K562 (cell line): ENCODE data around the gene EHBP1. TPM values are rescaled to one million over a fixed set of nuclear protein-coding genes. Genes with fewer than 3 reads are reported as not detected.

Source experiments
- CXXC5 ChIP-seq: fragments of 250-450 bp; sonication (Bioruptor Pico); IDR thresholded peaks from 2 replicates; pipeline ENCODE4 v1.8.0; 2022; ENCODE audit warnings: inconsistent platforms, mild to moderate bottlenecking, moderate library complexity
- MED1 ChIP-seq: sonication (generic); formaldehyde crosslinking; IDR thresholded peaks from 2 replicates; pipeline ENCODE4 v1.8.1; 2023; ENCODE audit warnings: missing genetic modification reagents, borderline replicate concordance
- NBN ChIP-seq: fragments of 450-650 bp; IDR thresholded peaks from 2 replicates; pipeline ENCODE4 v1.6.1; 2016; ENCODE audit warnings: low read depth, mild to moderate bottlenecking
- OTX1 ChIP-seq: fragments of 450-650 bp; formaldehyde crosslinking; IDR thresholded peaks from 2 replicates; pipeline ENCODE4 v1.4.0; 2022; ENCODE audit warnings: mild to moderate bottlenecking
- PHB ChIP-seq: fragments of 250-450 bp; sonication (Bioruptor Pico); IDR thresholded peaks from 2 replicates; pipeline ENCODE4 v1.5.0; 2021
- ZBTB8A ChIP-seq: fragments of 450-650 bp; IDR thresholded peaks from 2 replicates; pipeline ENCODE4 v1.6.1; 2018; ENCODE audit warnings: mild to moderate bottlenecking, moderate library complexity; ENCODE audit not compliant: partially characterized antibody
- ZMIZ1 ChIP-seq, 2 experiments: fragments of 150-350 bp in 1 of 2; IDR thresholded peaks; 2 replicates each; pipeline ENCODE4 v1.6.1; 2012 to 2016; ENCODE audit warnings: low read depth in 2 of 2, low read length in 2 of 2, mild to moderate bottlenecking in 1 of 2, moderate library complexity in 1 of 2
- ZNF121 ChIP-seq: sonication (generic); formaldehyde crosslinking; conservative IDR thresholded peaks from 2 replicates; pipeline ENCODE4 v1.8.0; 2022; ENCODE audit warnings: missing genetic modification reagents
- ZNF780A ChIP-seq: fragments of 250-450 bp; sonication (Bioruptor Pico); IDR thresholded peaks from 2 replicates; pipeline ENCODE4 v1.5.0; 2021; ENCODE audit warnings: mild to moderate bottlenecking
- polyA plus RNA-seq, 8 experiments: library from polyadenylated mRNA; depleted of rRNA in 4 of 8; stranded (reverse) in 5 of 8; unstranded in 3 of 8; fragments of >200 nt; fragmentation: Nextera tagmentation in 2 of 8; fragmentation: Illumina TruSeq in 1 of 8; extraction: Ambion mirVana in 2 of 8; extraction: Trizol in 1 of 8; gene quantifications; 2 replicates each; pipeline versions ENCODE4 v1.2.1 to v1.2.3, GENCODE V29; 2011 to 2014; ENCODE audit warnings: inconsistent platforms in 1 of 8, missing spikeins in 1 of 8
- total RNA-seq, 7 experiments: library from RNA; depleted of rRNA in 6 of 7; stranded (reverse); fragments of >200 nt in 6 of 7; fragmentation: Illumina TruSeq in 2 of 7; extraction: Trizol in 2 of 7; gene quantifications; 2 replicates each; pipeline versions ENCODE4 v1.2.1 to v1.2.3, GENCODE V29; 2011 to 2021; ENCODE audit warnings: low replicate concordance in 1 of 7
- TF ChIP-seq, protein P1 (sequence below): sonication (generic); formaldehyde crosslinking; IDR thresholded peaks from 2 replicates; pipeline ENCODE4 v1.8.0; 2022; ENCODE audit warnings: missing genetic modification reagents, mild to moderate bottlenecking, moderate library complexity, borderline replicate concordance
- TF ChIP-seq, protein P2 (sequence below): fragments of 450-650 bp; formaldehyde crosslinking; IDR thresholded peaks from 2 replicates; pipeline ENCODE4 v1.4.0; 2022; ENCODE audit warnings: mild to moderate bottlenecking, moderate library complexity
- TF ChIP-seq, protein P3 (sequence below): sonication (generic); formaldehyde crosslinking; IDR thresholded peaks from 2 replicates; pipeline ENCODE4 v1.8.0; 2022; ENCODE audit warnings: mild to moderate bottlenecking, missing genetic modification reagents

EHBP1 gene
- total and polyA plus RNA-seq, 9 of the 15 experiments (the other 6 are each of a cell fraction or from before 2014, with no cell fraction given), result 8.9 to 26.6 (median 19.3) TPM

DNA sequence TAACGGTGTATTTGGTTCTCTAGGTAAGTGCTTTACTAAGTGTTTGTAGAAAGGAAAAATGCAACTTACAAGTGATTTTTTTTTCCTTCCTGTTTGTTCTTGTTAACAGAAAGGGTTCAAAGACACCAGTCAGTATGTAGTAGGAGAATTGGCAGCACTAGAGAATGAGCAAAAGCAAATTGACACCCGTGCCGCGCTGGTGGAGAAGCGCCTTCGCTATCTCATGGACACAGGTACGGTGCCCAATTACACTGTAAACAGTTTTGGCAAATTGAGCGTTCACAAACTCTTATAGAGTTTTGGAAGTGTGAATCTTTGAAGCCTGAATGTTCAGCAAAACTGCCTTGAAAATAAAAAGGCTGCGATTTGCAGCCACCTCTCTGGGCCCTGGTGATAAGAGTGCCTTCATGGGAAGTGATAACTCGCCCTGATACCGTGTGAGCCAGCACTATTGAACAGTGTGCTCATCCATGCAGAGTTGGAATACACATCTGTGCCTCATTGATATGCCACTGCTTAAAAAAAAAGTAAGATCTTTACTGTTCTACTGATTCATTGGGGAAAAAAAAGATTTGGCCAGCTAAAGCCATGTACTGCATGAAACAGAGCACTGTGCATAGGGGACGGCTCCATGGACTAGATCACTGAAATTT is 291.1 kb downstream of the EHBP1 start (continued):
- TF ChIP-seq, protein P1, sequence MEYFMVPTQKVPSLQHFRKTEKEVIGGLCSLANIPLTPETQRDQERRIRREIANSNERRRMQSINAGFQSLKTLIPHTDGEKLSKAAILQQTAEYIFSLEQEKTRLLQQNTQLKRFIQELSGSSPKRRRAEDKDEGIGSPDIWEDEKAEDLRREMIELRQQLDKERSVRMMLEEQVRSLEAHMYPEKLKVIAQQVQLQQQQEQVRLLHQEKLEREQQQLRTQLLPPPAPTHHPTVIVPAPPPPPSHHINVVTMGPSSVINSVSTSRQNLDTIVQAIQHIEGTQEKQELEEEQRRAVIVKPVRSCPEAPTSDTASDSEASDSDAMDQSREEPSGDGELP, result no peak
- TF ChIP-seq NBN, result 0 out of 2 replicates have a peak, but pooled peaks have one; percentile 26
- no peak for TF ChIP-seq ZNF121 (CRISPR knock-in tag)
- peak in 1 of 2 experiments; percentile 58; a peak in 1 of 4 replicates for TF ChIP-seq ZMIZ1 (IDR thresholded peaks at IDR 0.05; ENCODE audit: low read depth in 2 of 2, low read length in 2 of 2)
- TF ChIP-seq ZBTB8A, result no peak
- TF ChIP-seq, protein P2, sequence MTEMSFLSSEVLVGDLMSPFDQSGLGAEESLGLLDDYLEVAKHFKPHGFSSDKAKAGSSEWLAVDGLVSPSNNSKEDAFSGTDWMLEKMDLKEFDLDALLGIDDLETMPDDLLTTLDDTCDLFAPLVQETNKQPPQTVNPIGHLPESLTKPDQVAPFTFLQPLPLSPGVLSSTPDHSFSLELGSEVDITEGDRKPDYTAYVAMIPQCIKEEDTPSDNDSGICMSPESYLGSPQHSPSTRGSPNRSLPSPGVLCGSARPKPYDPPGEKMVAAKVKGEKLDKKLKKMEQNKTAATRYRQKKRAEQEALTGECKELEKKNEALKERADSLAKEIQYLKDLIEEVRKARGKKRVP, result no peak
- TF ChIP-seq CXXC5 (CRISPR knock-in tag), result peak; percentile 51
- TF ChIP-seq ZNF780A (CRISPR knock-in tag), result no peak
- TF ChIP-seq MED1, result no peak
- TF ChIP-seq OTX1 (CRISPR knock-in tag), result no peak
- no peak for TF ChIP-seq PHB (CRISPR knock-in tag)
- TF ChIP-seq, protein P3, sequence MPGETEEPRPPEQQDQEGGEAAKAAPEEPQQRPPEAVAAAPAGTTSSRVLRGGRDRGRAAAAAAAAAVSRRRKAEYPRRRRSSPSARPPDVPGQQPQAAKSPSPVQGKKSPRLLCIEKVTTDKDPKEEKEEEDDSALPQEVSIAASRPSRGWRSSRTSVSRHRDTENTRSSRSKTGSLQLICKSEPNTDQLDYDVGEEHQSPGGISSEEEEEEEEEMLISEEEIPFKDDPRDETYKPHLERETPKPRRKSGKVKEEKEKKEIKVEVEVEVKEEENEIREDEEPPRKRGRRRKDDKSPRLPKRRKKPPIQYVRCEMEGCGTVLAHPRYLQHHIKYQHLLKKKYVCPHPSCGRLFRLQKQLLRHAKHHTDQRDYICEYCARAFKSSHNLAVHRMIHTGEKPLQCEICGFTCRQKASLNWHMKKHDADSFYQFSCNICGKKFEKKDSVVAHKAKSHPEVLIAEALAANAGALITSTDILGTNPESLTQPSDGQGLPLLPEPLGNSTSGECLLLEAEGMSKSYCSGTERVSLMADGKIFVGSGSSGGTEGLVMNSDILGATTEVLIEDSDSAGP, result no peak
